GM23338 (cell line): ENCODE measurements around the gene CPO. TPM values are rescaled to one million over a fixed set of nuclear protein-coding genes. Genes with fewer than 3 reads are reported as not detected.

ENCODE experiments used
- ATAC-seq: fragments of 200-7000 bp; cut with Tn5 transposase; 3 replicates; pipeline ENCODE4 v1.9.1; 2020
- DNase-seq: peaks from one replicate; pipeline ENCODE4 v3.0.0-alpha.2; 2015; ENCODE audit warnings: low spot score
- H2AFZ ChIP-seq: fragments of 200-600 bp; sonication (generic); 2 replicates; pipeline ENCODE4 v1.8.0; 2016; ENCODE audit warnings: antibody characterized with exemption, mild to moderate bottlenecking, moderate library complexity
- H3F3A ChIP-seq: fragments of 200-600 bp; sonication (generic); replicated peaks from 2 replicates; pipeline ENCODE4 v1.8.0; 2017; ENCODE audit warnings: antibody characterized with exemption, mixed run types, low read depth
- H3K27ac ChIP-seq: fragments of 200-600 bp; sonication (generic); 2 replicates; pipeline ENCODE4 v1.6.1; 2016; ENCODE audit warnings: low read depth
- H3K27me3 ChIP-seq: fragments of 200-600 bp; sonication (generic); 2 replicates; pipeline ENCODE4 v1.8.0; 2016; ENCODE audit warnings: mild to moderate bottlenecking, mixed run types, moderate library complexity; ENCODE audit not compliant: insufficient read depth
- H3K36me3 ChIP-seq: fragments of 200-600 bp; sonication (generic); 2 replicates; pipeline ENCODE4 v1.8.0; 2016; ENCODE audit warnings: mild to moderate bottlenecking; ENCODE audit not compliant: insufficient read depth
- H3K4me1 ChIP-seq: fragments of 200-600 bp; sonication (generic); 2 replicates; pipeline ENCODE4 v1.8.0; 2016; ENCODE audit warnings: mild to moderate bottlenecking, moderate library complexity; ENCODE audit not compliant: insufficient read depth
- H3K4me2 ChIP-seq: fragments of 200-600 bp; sonication (generic); 2 replicates; pipeline ENCODE4 v1.7.1; 2017; ENCODE audit warnings: mixed run types
- H3K4me3 ChIP-seq: fragments of 200-600 bp; sonication (generic); 2 replicates; pipeline ENCODE4 v1.6.1; 2016; ENCODE audit warnings: mixed run types
- H3K79me2 ChIP-seq: fragments of 200-600 bp; sonication (generic); replicated peaks from 2 replicates; pipeline ENCODE4 v1.8.0; 2017; ENCODE audit warnings: mild to moderate bottlenecking; ENCODE audit not compliant: insufficient read depth
- H3K9me2 ChIP-seq: fragments of 200-600 bp; sonication (generic); 2 replicates; pipeline ENCODE4 v1.8.0; 2017; ENCODE audit not compliant: insufficient read depth
- H4K20me1 ChIP-seq: fragments of 200-600 bp; sonication (generic); replicated peaks from 2 replicates; pipeline ENCODE4 v1.8.0; 2017; ENCODE audit warnings: mild to moderate bottlenecking; ENCODE audit not compliant: insufficient read depth
- H3K27ac Mint-ChIP-seq: 2 replicates; pipeline ENCODE4 v1.8.0; 2020; ENCODE audit warnings: inconsistent platforms, mild to moderate bottlenecking, moderate library complexity, mixed read lengths
- H3K27me3 Mint-ChIP-seq: 3 replicates; pipeline ENCODE4 v1.8.0; 2022; ENCODE audit warnings: low read depth, mild to moderate bottlenecking, moderate library complexity, mixed read lengths, inconsistent platforms; ENCODE audit not compliant: insufficient read depth, poor library complexity
- H3K36me3 Mint-ChIP-seq: 3 replicates; pipeline ENCODE4 v1.8.0; 2021; ENCODE audit warnings: low read depth, mild to moderate bottlenecking, inconsistent platforms, moderate library complexity, mixed read lengths
- H3K4me1 Mint-ChIP-seq: 3 replicates; pipeline ENCODE4 v1.8.0; 2020; ENCODE audit warnings: mild to moderate bottlenecking, inconsistent platforms, mixed read lengths
- H3K4me3 Mint-ChIP-seq: 3 replicates; pipeline ENCODE4 v1.8.0; 2021; ENCODE audit warnings: moderate library complexity, mild to moderate bottlenecking, inconsistent platforms, mixed read lengths
- H3K9me3 Mint-ChIP-seq: 3 replicates; pipeline ENCODE4 v1.8.0; 2020; ENCODE audit warnings: moderate library complexity, mild to moderate bottlenecking, inconsistent platforms, mixed read lengths
- CREB1 ChIP-seq: fragments of 250-450 bp; sonication (Bioruptor Pico); IDR thresholded peaks from 2 replicates; pipeline ENCODE4 v1.5.0; 2020; ENCODE audit warnings: low read depth, mild to moderate bottlenecking, moderate library complexity
- CTCF ChIP-seq, 2 experiments: fragments of 200-600 bp in 1 of 2; sonication (generic) in 1 of 2; conservative IDR thresholded peaks; 2 replicates each; pipeline versions ENCODE4 v1.5.1 to v1.6.1; 2016 to 2017; ENCODE audit warnings: antibody characterized with exemption in 2 of 2, low read depth in 2 of 2, mild to moderate bottlenecking in 2 of 2, moderate library complexity in 1 of 2
- ETS1 ChIP-seq: IDR thresholded peaks from 2 replicates; pipeline ENCODE4 v1.6.1; 2016; ENCODE audit warnings: antibody characterized with exemption
- EZH2phosphoT487 ChIP-seq: fragments of 200-600 bp; sonication (generic); IDR thresholded peaks from one replicate; pipeline ENCODE4 v1.8.1; 2018; ENCODE audit warnings: antibody characterized with exemption; ENCODE audit not compliant: unreplicated experiment
- JUNB ChIP-seq: IDR thresholded peaks from one replicate; pipeline ENCODE4 v1.6.1; 2016; ENCODE audit warnings: antibody characterized with exemption; ENCODE audit not compliant: unreplicated experiment
- POLR2AphosphoS5 ChIP-seq: IDR thresholded peaks from 2 replicates; pipeline ENCODE4 v1.6.1; 2016; ENCODE audit warnings: antibody characterized with exemption, low read depth
- STAT1 ChIP-seq: IDR thresholded peaks from one replicate; pipeline ENCODE4 v1.6.1; 2016; ENCODE audit warnings: antibody characterized with exemption; ENCODE audit not compliant: unreplicated experiment
- ZNF331 ChIP-seq: fragments of 250-450 bp; sonication (Bioruptor Pico); IDR thresholded peaks from 2 replicates; pipeline ENCODE4 v1.5.0; 2020; ENCODE audit warnings: low read depth, mild to moderate bottlenecking, moderate library complexity
- polyA plus RNA-seq: library from polyadenylated mRNA; unstranded; fragments of >200 nt; fragmentation: Nextera tagmentation; extraction: Ambion mirVana; gene quantifications from 2 replicates; pipeline ENCODE4 v1.2.1, GENCODE V29; 2016
- total RNA-seq: library from RNA; depleted of rRNA; stranded (reverse); fragments of >200 nt; shearing (Covaris generic); gene quantifications from 2 replicates; pipeline ENCODE4 v1.2.3, GENCODE V29; 2014

Gene CPO
- total and polyA plus RNA-seq, 2 experiments from 2014 or later = 0.91 to 0.94 TPM

GRCh38 chr2:206918263-206918662 is 21.1 kb upstream of the CPO start:
- no peaks in the 10 kb centered on the region for H3K79me2 ChIP-seq
- no peaks in the 10 kb centered on the region for H4K20me1 ChIP-seq
- H3K36me3 ChIP-seq = no peaks in the 10 kb centered on the region
- Mint-ChIP-seq H3K9me3 (peaks cover 3% of the 10 kb centered on the region; the same call in 2 of the 3 replicates), H3K27ac (no peak overlapping the region), H3K4me1 (peaks cover 12% of the 10 kb centered on the region), H3K27me3 (peaks cover 9% of the 10 kb centered on the region), H3K4me3 (no peak overlapping the region), H3K36me3 (no peaks in the 10 kb centered on the region; the same call in 2 of the 3 replicates)
- peaks cover 10% of the 10 kb centered on the region for H3K4me1 ChIP-seq
- H3K4me3 ChIP-seq = no peak overlapping the region
- H3K4me2 ChIP-seq = peak overlapping the region; percentile 25
- H3K27me3 ChIP-seq = no peaks in the 10 kb centered on the region
- H3K27ac ChIP-seq = no peak overlapping the region
- H3F3A ChIP-seq = no peaks in the 10 kb centered on the region
- DNase-seq (peak; percentile 61), ATAC-seq (peak; percentile 80)
- no peaks in the 10 kb centered on the region; the same call in 1 of the 2 replicates for H3K9me2 ChIP-seq
- no peak for TF ChIP-seq POLR2AphosphoS5
- TF ChIP-seq CREB1 (CRISPR knock-in tag) = no peak
- no peak for TF ChIP-seq ETS1
- no peak overlapping the region for H2AFZ ChIP-seq

GRCh38 chr2:206920310-206920709 is 19.0 kb upstream of the CPO start:
- Histone ChIP-seq H3K4me1 (peaks cover 10% of the 10 kb centered on the region), H3K4me3 (no peak overlapping the region), H2AFZ (no peak overlapping the region), H3K79me2 (no peaks in the 10 kb centered on the region), H3K9me2 (no peaks in the 10 kb centered on the region; the same call in 1 of the 2 replicates), H3K27me3 (no peaks in the 10 kb centered on the region), H3F3A (no peaks in the 10 kb centered on the region), H4K20me1 (no peaks in the 10 kb centered on the region), H3K4me2 (no peak overlapping the region), H3K27ac (no peak overlapping the region), H3K36me3 (no peaks in the 10 kb centered on the region)
- H3K4me3 Mint-ChIP-seq = no peak overlapping the region
- peaks cover 12% of the 10 kb centered on the region for H3K4me1 Mint-ChIP-seq
- peak; percentile 73 for ATAC-seq
- TF ChIP-seq STAT1 (no peak), ETS1 (no peak), JUNB (no peak), ZNF331 (CRISPR knock-in tag) (no peak)
- H3K27ac Mint-ChIP-seq = no peak overlapping the region
- DNase-seq = peak; percentile 28
- H3K36me3 Mint-ChIP-seq = no peaks in the 10 kb centered on the region
- H3K9me3 Mint-ChIP-seq = no peaks in the 10 kb centered on the region
- peaks cover 9% of the 10 kb centered on the region for H3K27me3 Mint-ChIP-seq

GRCh38 chr2:206920951-206921350 is 18.4 kb upstream of the CPO start:
- Histone ChIP-seq H3K4me2 (no peak overlapping the region), H3K27me3 (no peaks in the 10 kb centered on the region), H3K36me3 (no peaks in the 10 kb centered on the region), H3K79me2 (no peaks in the 10 kb centered on the region), H2AFZ (no peak overlapping the region), H3F3A (no peaks in the 10 kb centered on the region), H3K27ac (no peak overlapping the region), H4K20me1 (no peaks in the 10 kb centered on the region), H3K4me3 (no peak overlapping the region), H3K4me1 (peaks cover 10% of the 10 kb centered on the region), H3K9me2 (no peaks in the 10 kb centered on the region; the same call in 1 of the 2 replicates)
- Mint-ChIP-seq H3K27me3 (peaks cover 9% of the 10 kb centered on the region), H3K4me1 (peaks cover 12% of the 10 kb centered on the region), H3K36me3 (no peaks in the 10 kb centered on the region), H3K4me3 (no peak overlapping the region), H3K9me3 (no peaks in the 10 kb centered on the region), H3K27ac (no peak overlapping the region)
- DNase-seq = no peak
- ATAC-seq = no peak
- TF ChIP-seq CTCF (conservative IDR thresholded peaks at IDR 0.05; ENCODE audit: low read depth in 2 of 2) (no peak), EZH2phosphoT487 (no peak), POLR2AphosphoS5 (no peak), JUNB (no peak), STAT1 (no peak), CREB1 (CRISPR knock-in tag) (no peak), ZNF331 (CRISPR knock-in tag) (no peak)
